ENCODE results near the gene MDH2. TPM values are rescaled to one million over a fixed set of nuclear protein-coding genes. Genes with fewer than 3 reads are reported as not detected.

Gene MDH2, protein sequence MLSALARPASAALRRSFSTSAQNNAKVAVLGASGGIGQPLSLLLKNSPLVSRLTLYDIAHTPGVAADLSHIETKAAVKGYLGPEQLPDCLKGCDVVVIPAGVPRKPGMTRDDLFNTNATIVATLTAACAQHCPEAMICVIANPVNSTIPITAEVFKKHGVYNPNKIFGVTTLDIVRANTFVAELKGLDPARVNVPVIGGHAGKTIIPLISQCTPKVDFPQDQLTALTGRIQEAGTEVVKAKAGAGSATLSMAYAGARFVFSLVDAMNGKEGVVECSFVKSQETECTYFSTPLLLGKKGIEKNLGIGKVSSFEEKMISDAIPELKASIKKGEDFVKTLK
- 50.8 and 75.9 TPM in 2 replicates for total RNA-seq

DNA sequence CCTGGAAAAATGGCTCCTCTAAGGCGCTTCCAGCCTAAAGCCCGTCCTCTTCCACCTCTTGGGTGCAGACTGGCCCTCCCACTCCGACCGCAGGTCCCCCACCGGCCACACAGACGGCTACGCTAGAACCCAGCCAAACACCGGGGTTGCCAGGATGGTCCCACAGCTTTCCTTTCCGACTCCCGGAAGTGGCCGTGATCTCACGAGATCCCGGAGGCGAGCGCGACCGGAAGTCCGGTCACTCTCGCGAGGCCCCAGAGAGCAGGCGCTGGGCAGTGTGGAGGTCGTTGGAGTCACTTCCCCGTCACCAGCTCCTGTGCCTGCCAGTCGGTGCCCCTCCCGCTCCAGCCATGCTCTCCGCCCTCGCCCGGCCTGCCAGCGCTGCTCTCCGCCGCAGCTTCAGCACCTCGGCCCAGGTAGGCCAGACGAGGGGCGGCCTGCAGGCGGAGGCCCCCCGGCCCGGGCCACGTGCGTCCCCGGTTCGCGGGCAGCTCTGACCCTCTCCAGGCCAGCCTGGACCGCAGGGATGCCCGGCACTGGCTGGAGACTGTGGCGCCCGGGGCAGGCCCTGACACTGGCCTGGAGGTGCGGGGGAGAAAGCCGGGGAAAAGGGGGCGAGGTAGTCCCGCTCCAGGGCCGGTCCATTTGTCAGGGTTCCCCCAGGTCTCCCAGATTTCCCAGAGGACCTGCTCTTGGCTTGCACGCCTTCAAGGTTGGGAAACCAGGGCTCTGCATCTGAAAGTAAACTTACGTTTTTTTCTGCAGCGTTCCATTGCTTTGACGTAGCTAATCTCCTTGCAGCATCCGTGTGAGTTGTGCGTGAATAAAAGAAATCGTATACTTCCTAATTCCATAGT, at the start of gene MDH2, which contains the start of gene STYXL1:
Gene MDH2, plus strand, starts transcription at position 296 of the 857 bp plus-strand sequence. Its CDS starts 55 bp downstream, at position 351.
Gene STYXL1, minus strand, starts transcription at position 190 of the 857 bp plus-strand sequence. CDS start 17,477 bp downstream, outside the sequence.

Other genes with a start within 250 kb of the MDH2 start
- not detected in 2 replicates for gene CCL24, start 234.3 kb upstream of the MDH2 start, total RNA-seq
- 18.9 and 28.4 TPM in 2 replicates for gene RHBDD2, start 169.1 kb upstream of the MDH2 start, total RNA-seq
- 64.7 and 70.2 TPM in 2 replicates for gene POR, start 133.0 kb upstream of the MDH2 start, total RNA-seq
- 18.1 and 28.2 TPM in 2 replicates for gene TMEM120A, start 53.5 kb upstream of the MDH2 start, total RNA-seq
- gene STYXL1, start 106 bp upstream of the MDH2 start, total RNA-seq, result 31.0 and 38.9 TPM in 2 replicates
- gene SRRM3, start 153.8 kb downstream of the MDH2 start, total RNA-seq, result 0.03 and 0.26 TPM in 2 replicates